Activated CD4-positive, alpha-beta T cell treated with anti-CD3 and anti-CD28 coated beads, Interleukin-2, amount 10 ng/mL, durations not matched to agents 24 days and 14 days (primary cell): ENCODE results near the gene SCFD2. TPM values are rescaled to one million over a fixed set of nuclear protein-coding genes. Genes with fewer than 3 reads are reported as not detected.
"Not testable (repeated sequence)": the region's sequence is repeated elsewhere in the genome, so short reads cannot be mapped to it uniquely, and the experiment has no call there.

ENCODE experiments used
- DNase-seq: peaks from one replicate; pipeline ENCODE4 v3.0.0; 2022
- H3K27ac Mint-ChIP-seq: one replicate; pipeline ENCODE4 v1.8.0; 2022; ENCODE audit warnings: mild to moderate bottlenecking, mixed read lengths
- H3K27me3 Mint-ChIP-seq: one replicate; pipeline ENCODE4 v1.8.0; 2022; ENCODE audit warnings: mixed read lengths
- H3K36me3 Mint-ChIP-seq: one replicate; pipeline ENCODE4 v1.8.0; 2022; ENCODE audit warnings: low read depth, mild to moderate bottlenecking, mixed read lengths
- H3K4me1 Mint-ChIP-seq: one replicate; pipeline ENCODE4 v1.8.0; 2021; ENCODE audit warnings: mixed read lengths
- H3K4me3 Mint-ChIP-seq: one replicate; pipeline ENCODE4 v1.8.0; 2022; ENCODE audit warnings: mild to moderate bottlenecking, moderate library complexity, mixed read lengths
- H3K9me3 Mint-ChIP-seq: one replicate; pipeline ENCODE4 v1.8.0; 2021; ENCODE audit warnings: mixed read lengths
- intact Hi-C: fragments of 100-400 bp; cut with micrococcal nuclease; formaldehyde crosslinking; loops from one replicate; pipeline ENCODE4 v1.15.1; 2023
- total RNA-seq: library from RNA; stranded (reverse); gene quantifications from 2 replicates; pipeline ENCODE4 v1.2.3, GENCODE V29; 2022

The SCFD2 gene
- total RNA-seq, 1 donor from 2014 or later: 39.9 TPM

- Mint-ChIP-seq H3K4me3 (no peak overlapping the region), H3K9me3 (peaks cover 4% of the 10 kb centered on the region), H3K27me3 (no peaks in the 10 kb centered on the region), H3K4me1 (no peaks in the 10 kb centered on the region), H3K36me3 (no peaks in the 10 kb centered on the region), H3K27ac (no peak overlapping the region)
- intact Hi-C loops: no loop called here
- DNase-seq: no peak
Measured at GRCh38 chr4:53060278-53060677, 305.6 kb downstream of the SCFD2 start.

- Mint-ChIP-seq H3K9me3 (peaks cover 4% of the 10 kb centered on the region), H3K36me3 (no peaks in the 10 kb centered on the region), H3K4me3 (no peak overlapping the region), H3K27ac (no peak overlapping the region), H3K4me1 (no peaks in the 10 kb centered on the region), H3K27me3 (no peaks in the 10 kb centered on the region)
- no peak for DNase-seq
- intact Hi-C loops: no loop called here
Measured at GRCh38 chr4:53059871-53060270, 306.0 kb downstream of the SCFD2 start.

GRCh38 chr4:53059256-53059655, 306.6 kb downstream of the SCFD2 start:
- H3K36me3 Mint-ChIP-seq: no peaks in the 10 kb centered on the region
- no peaks in the 10 kb centered on the region for H3K27me3 Mint-ChIP-seq
- H3K4me1 Mint-ChIP-seq: no peaks in the 10 kb centered on the region
- no peak for DNase-seq
- H3K9me3 Mint-ChIP-seq: peaks cover 4% of the 10 kb centered on the region
- no peak overlapping the region for H3K27ac Mint-ChIP-seq
- intact Hi-C loops: no loop called here
- no peak overlapping the region for H3K4me3 Mint-ChIP-seq

GRCh38 chr4:53057679-53058078, 308.2 kb downstream of the SCFD2 start:
- peaks cover 4% of the 10 kb centered on the region for H3K9me3 Mint-ChIP-seq
- H3K27me3 Mint-ChIP-seq: no peaks in the 10 kb centered on the region
- no peak overlapping the region for H3K27ac Mint-ChIP-seq

GRCh38 chr4:53057108-53057507, 308.8 kb downstream of the SCFD2 start:
- intact Hi-C loops, H3K36me3 Mint-ChIP-seq, DNase-seq, H3K27me3 Mint-ChIP-seq, H3K27ac Mint-ChIP-seq, H3K9me3 Mint-ChIP-seq, H3K4me1 Mint-ChIP-seq, H3K4me3 Mint-ChIP-seq: not testable (repeated sequence)

More at GRCh38 chr4:53057679-53058078, 308.2 kb downstream of the SCFD2 start:
- H3K4me3 Mint-ChIP-seq: no peak overlapping the region
- intact Hi-C loops: no loop called here
- no peaks in the 10 kb centered on the region for H3K4me1 Mint-ChIP-seq
- DNase-seq: no peak
- H3K36me3 Mint-ChIP-seq: no peaks in the 10 kb centered on the region

- no peaks in the 10 kb centered on the region for H3K4me1 Mint-ChIP-seq
- intact Hi-C loops: no loop called here
- H3K9me3 Mint-ChIP-seq: peaks cover 4% of the 10 kb centered on the region
- H3K4me3 Mint-ChIP-seq: no peak overlapping the region
- no peaks in the 10 kb centered on the region for H3K36me3 Mint-ChIP-seq
- no peak for DNase-seq
- H3K27ac Mint-ChIP-seq: no peak overlapping the region
- H3K27me3 Mint-ChIP-seq: no peaks in the 10 kb centered on the region
Measured at GRCh38 chr4:53055716-53056403, 310.0 kb downstream of the SCFD2 start.

GRCh38 chr4:53055274-53055673, 310.6 kb downstream of the SCFD2 start:
- intact Hi-C loops: no loop called here
- no peak overlapping the region for H3K27ac Mint-ChIP-seq
- no peak for DNase-seq
- peaks cover 2% of the 10 kb centered on the region for H3K36me3 Mint-ChIP-seq
- H3K27me3 Mint-ChIP-seq: no peaks in the 10 kb centered on the region
- no peaks in the 10 kb centered on the region for H3K4me1 Mint-ChIP-seq
- H3K9me3 Mint-ChIP-seq: peaks cover 4% of the 10 kb centered on the region
- no peak overlapping the region for H3K4me3 Mint-ChIP-seq

- Mint-ChIP-seq H3K27ac (no peak overlapping the region), H3K27me3 (no peaks in the 10 kb centered on the region), H3K4me1 (no peaks in the 10 kb centered on the region), H3K9me3 (no peaks in the 10 kb centered on the region), H3K36me3 (peaks cover 2% of the 10 kb centered on the region), H3K4me3 (no peak overlapping the region)
- intact Hi-C loops: no loop called here
- no peak for DNase-seq
Measured at GRCh38 chr4:53050361-53050774, 315.5 kb downstream of the SCFD2 start.

GRCh38 chr4:53049528-53049927, 316.3 kb downstream of the SCFD2 start:
- no peak for DNase-seq
- H3K9me3 Mint-ChIP-seq: no peaks in the 10 kb centered on the region
- peaks cover 2% of the 10 kb centered on the region for H3K36me3 Mint-ChIP-seq

GRCh38 chr4:53044651-53044960, 321.3 kb downstream of the SCFD2 start:
- intact Hi-C loops: no loop called here
- DNase-seq: no peak
- H3K27ac Mint-ChIP-seq: no peak overlapping the region
- H3K27me3 Mint-ChIP-seq: no peaks in the 10 kb centered on the region
- H3K9me3 Mint-ChIP-seq: peaks cover 5% of the 10 kb centered on the region
- no peak overlapping the region for H3K4me3 Mint-ChIP-seq
- H3K4me1 Mint-ChIP-seq: peaks cover 3% of the 10 kb centered on the region
- H3K36me3 Mint-ChIP-seq: no peaks in the 10 kb centered on the region

More at GRCh38 chr4:53049528-53049927, 316.3 kb downstream of the SCFD2 start:
- Mint-ChIP-seq H3K4me1 (no peaks in the 10 kb centered on the region), H3K4me3 (no peak overlapping the region), H3K27me3 (no peaks in the 10 kb centered on the region), H3K27ac (no peak overlapping the region)
- intact Hi-C loops: no loop called here

- peaks cover 6% of the 10 kb centered on the region for H3K4me1 Mint-ChIP-seq
- H3K36me3 Mint-ChIP-seq: no peaks in the 10 kb centered on the region
- H3K27me3 Mint-ChIP-seq: no peaks in the 10 kb centered on the region
- no peak overlapping the region for H3K27ac Mint-ChIP-seq
- H3K9me3 Mint-ChIP-seq: peaks cover 10% of the 10 kb centered on the region
- intact Hi-C loops: no loop called here
- no peak for DNase-seq
- no peak overlapping the region for H3K4me3 Mint-ChIP-seq
Measured at GRCh38 chr4:53043891-53044650, 321.8 kb downstream of the SCFD2 start.

GRCh38 chr4:53043055-53043454, 322.8 kb downstream of the SCFD2 start:
- Mint-ChIP-seq H3K27ac (no peak overlapping the region), H3K9me3 (peaks cover 11% of the 10 kb centered on the region), H3K4me3 (no peak overlapping the region), H3K4me1 (peaks cover 8% of the 10 kb centered on the region), H3K27me3 (no peaks in the 10 kb centered on the region), H3K36me3 (no peaks in the 10 kb centered on the region)
- intact Hi-C loops: no loop called here
- DNase-seq: no peak

- intact Hi-C loops: no loop called here
- no peaks in the 10 kb centered on the region for H3K27me3 Mint-ChIP-seq
- no peaks in the 10 kb centered on the region for H3K36me3 Mint-ChIP-seq
- H3K27ac Mint-ChIP-seq: no peak overlapping the region
- peaks cover 11% of the 10 kb centered on the region for H3K9me3 Mint-ChIP-seq
- peaks cover 8% of the 10 kb centered on the region for H3K4me1 Mint-ChIP-seq
- no peak overlapping the region for H3K4me3 Mint-ChIP-seq
- DNase-seq: no peak
Measured at GRCh38 chr4:53040851-53041250, 325.0 kb downstream of the SCFD2 start.

GRCh38 chr4:53040459-53040815, 325.4 kb downstream of the SCFD2 start:
- peaks cover 2% of the 10 kb centered on the region for H3K36me3 Mint-ChIP-seq
- H3K9me3 Mint-ChIP-seq: peaks cover 14% of the 10 kb centered on the region
- H3K27ac Mint-ChIP-seq: no peak overlapping the region
- H3K4me1 Mint-ChIP-seq: peaks cover 8% of the 10 kb centered on the region
- no peak overlapping the region for H3K4me3 Mint-ChIP-seq
- intact Hi-C loops: no loop called here
- H3K27me3 Mint-ChIP-seq: no peaks in the 10 kb centered on the region
- DNase-seq: no peak
